CD4-positive, alpha-beta T cell treated with Interleukin-10 for 1 hour (primary cell): ENCODE results near the gene NEU4.

Source experiments
- DNase-seq: peaks from one replicate; pipeline ENCODE4 v3.0.0-alpha.2; 2020

NEU4 gene

DNA sequence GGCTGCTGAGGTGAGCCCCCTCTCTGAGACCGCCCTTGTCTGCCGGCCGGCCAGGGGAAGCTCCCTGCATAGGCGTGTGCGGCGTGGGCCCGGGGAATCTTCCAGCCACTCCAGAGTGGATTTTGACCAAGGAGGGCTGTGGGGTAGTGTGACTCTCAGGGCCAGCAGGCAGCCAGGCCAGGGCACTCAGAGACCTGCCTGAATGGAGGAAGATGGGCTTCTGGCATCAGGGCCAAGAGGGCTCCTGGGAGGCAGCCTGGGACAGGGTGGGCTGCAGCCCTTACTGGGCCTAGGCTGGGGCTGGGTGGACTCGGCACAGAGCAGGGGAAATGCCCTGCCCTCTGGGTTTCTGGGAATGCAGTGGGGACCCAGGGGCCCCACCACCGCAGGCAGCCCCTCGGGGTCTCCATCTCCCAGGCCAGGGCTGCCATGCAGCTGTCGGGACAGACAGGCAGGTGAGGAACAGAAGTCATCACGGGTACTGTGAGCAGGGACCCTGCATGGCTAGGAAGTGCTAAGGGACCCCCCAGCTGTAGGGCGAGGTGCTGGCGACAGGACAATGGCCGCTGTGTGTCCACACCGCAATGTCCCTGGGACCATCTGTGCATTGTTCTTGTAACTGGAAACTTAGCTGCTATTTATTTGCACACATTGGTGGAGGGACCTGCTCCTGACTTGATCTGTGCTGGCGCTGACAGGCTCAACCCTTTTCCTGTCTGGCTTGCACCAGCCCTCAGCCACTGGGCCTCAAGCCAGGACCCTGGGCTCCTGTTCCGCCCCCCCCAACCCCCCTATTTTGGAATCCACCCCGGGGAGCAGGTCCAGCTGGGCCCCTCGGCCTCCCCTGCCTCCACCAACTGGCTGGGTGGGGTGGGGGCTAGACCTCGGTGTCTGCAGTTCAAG lies 45.6 kb downstream of the NEU4 start:
- no peak for DNase-seq

DNA sequence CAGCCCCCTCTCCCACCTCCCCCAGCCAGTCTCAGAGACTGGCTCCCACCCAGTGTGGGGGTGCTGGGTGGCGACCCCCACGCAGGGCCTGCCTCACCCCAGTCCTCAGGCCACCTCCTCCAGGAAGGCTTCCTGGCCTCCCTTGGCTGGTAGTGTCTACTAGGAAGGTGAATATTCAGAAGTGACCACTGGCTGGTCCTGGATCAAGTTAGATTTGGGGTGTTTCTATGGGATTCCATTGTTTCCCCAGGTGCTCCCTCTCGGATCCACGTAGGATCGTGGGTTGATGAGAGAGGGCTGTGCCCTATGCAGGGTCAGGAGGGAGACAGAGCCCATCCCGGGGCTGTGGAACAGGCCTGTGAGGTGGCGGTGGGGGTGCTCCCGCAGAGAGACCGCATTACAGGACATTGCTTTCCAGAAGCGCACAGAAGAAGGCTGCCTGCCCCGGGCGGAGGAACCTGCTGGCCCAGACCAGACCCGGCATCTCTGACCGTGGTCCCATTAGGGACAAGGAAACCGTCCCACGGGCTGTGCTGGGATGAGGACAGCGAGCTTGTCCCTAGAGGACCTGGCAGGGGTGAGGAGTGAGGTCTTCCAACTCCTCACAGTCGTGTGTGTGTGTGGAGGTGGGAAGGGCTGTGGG lies 46.4 kb downstream of the NEU4 start:
- no peak for DNase-seq

DNA sequence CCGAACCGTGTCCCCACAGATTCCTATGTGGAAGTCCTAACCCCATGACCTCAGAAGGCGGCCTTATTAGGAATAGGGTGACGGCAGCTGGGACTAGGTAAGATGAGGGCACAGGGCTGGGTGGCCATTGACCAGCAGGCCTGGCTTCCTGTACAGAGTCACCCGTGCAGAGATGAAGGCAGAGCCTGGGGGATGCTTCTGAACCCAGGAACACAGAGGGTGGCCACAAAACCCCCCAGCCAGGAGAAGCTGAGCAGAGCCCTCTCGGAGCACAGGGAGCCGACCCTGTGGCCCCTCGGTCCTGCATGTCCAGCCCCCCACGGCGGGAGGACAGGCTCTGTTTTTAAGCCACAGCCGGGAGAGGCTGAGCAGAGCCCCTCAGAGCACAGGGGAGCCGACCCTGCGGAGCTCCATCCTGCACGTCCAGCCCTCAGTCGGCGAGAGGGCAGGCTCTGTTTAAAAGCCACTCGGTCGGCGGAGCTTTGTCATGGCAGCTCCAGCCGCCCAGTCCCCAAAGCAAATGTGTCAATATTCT lies 47.0 kb downstream of the NEU4 start:
- DNase-seq = no peak

DNA sequence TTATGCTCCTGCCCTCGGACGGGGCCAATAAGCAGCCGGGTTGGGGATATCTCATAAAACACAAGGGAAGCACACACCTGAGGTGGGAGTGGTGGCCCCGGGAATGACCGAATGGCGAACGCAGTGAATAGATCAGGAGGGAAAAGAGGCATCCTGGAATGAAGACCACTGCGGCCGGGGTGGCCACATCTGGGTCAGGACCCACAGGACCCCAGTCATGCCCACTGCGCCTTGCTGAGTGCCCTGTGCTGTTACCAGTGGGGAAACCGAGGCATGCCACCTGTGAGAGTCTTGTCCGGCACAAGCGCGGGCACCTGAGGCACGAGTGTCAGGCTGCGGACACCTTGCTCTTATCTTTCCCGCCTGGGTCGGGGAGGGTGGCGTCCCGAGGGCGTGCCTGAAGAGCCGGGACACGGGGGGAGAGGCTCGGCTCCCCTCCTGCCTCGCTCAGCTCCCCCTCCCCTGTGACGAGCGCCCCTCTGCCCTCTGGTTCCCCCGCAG lies 48.1 kb downstream of the NEU4 start:
- DNase-seq = no peak

DNA sequence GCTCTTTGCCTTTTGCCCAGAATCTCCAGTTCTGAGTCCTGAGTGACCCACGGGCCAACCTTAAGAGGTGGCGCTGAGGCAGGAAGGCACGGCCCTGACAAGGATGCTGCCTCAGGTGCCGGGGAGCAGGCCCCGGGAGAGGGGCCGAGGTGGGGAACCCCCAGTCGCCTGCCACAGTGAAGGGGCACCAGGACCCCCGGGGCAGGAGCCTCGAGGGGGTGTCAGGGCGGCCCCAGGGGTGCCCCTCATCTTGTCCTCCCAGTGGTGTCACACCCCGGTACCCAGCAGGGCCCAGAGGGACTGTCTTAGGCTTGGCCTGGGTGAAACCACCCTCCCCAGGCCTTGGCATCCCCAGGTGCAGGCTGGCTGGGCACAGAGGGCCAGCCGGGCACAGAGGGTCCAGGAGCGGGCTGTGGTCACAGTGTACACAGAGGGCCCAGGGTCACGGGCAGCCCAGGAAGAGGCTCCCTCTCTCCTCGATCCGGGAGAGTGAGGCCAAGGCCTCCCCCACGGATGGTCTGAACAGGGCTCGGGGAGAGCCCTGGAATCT lies 48.7 kb downstream of the NEU4 start:
- no peak for DNase-seq

DNA sequence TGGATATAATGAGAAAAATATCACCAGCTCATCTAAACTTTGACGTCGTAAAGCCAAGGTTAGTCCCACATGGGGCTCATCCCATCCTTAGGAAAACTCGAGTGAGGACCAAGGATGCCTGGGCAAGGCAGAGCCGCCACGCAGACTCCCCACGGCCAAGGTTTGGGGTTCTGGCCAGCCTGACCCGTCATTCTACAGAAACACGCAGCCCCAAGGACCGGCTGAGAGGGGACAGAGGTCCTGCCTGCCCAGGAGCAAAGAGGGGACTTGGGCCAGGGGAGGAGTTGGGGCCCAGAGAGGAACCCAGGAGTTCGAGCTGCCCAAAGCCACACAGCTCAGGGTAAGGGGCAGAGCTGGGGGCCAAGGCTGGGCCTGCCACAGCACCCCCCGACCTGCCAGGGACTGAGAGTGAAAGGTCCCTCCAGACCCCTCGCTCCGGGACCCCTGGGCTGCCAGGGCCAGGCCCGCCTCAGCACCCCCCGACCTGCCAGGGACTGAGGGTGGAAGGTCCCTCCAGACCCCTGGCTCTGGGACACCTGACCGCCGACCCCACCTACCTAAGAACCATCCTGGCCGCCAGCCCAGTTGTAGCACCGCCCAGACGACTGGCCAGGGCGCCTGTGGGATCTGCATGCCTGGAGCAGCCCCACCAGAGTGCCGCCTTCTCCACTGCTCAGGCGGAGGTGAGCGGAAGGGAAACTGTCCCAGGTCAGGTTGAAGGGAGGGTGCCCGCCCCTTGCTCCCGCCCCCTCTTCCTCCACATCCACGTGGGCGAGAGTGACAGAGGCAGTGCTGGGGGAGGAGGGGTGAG lies 49.4 kb downstream of the NEU4 start, which contains the start of gene PDCD1:
Gene PDCD1, minus strand, starts transcription at position 689 of the 811 bp plus-strand sequence. Its CDS starts 56 bp downstream, at position 633.
- peak; percentile 74 for DNase-seq

DNA sequence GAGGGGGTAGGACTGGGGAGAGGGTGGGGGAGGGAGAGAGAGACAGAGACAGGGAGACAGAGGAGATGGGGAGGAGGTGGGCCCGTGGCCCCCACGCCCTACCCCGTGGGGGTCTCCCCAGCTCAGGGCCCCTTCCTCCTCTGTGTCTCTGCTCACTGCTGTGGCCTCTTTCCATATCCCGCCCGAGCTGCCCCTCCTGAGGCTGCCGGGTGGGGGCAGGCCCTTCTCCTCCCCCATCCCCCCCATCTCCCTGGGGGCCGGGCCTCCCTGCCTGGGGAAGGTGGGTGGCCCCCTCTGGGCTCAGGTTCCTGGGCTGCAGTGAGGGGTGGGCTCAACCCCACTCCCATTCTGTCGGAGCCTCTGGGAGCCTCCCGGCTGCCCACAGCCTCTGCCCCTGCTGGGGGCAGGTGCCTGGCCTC lies 50.0 kb downstream of the NEU4 start:
- DNase-seq = no peak

DNA sequence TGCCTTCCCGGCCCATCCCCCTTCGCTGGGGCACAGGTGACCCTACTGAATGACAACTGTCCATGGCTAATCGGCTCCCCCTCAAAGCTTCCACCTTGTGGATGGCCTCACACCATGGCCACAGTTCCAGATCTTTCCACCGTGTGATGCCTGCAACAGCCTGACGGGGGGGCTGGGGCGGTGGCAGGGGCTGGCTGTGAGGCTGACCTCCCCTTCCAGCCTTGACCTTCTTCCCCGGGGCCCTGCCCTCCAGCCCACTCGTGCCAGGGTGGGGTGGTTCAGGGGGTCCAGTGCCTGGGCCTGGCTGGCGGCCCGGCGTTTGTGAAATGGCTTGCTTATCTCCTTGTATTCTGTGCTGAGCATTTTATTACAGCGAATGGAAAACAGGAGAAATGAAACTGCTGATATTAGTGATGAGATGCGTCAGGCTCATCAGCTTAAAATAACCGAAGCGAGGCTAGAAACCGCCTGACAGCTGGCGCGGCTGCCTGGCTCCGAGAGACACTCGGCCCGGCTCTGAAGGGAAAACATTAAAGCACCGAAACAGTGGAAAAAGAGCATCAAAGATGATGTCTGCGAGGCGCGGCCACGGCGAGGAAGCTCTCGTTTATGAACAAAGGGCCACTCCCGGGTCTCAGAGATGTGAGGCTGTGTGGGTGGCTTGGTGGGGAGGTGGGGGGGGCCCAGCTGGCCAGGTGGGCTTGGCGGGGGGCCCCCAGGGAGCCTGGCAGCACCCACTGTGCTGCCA lies 50.6 kb downstream of the NEU4 start:
- DNase-seq = peak; percentile 45

DNA sequence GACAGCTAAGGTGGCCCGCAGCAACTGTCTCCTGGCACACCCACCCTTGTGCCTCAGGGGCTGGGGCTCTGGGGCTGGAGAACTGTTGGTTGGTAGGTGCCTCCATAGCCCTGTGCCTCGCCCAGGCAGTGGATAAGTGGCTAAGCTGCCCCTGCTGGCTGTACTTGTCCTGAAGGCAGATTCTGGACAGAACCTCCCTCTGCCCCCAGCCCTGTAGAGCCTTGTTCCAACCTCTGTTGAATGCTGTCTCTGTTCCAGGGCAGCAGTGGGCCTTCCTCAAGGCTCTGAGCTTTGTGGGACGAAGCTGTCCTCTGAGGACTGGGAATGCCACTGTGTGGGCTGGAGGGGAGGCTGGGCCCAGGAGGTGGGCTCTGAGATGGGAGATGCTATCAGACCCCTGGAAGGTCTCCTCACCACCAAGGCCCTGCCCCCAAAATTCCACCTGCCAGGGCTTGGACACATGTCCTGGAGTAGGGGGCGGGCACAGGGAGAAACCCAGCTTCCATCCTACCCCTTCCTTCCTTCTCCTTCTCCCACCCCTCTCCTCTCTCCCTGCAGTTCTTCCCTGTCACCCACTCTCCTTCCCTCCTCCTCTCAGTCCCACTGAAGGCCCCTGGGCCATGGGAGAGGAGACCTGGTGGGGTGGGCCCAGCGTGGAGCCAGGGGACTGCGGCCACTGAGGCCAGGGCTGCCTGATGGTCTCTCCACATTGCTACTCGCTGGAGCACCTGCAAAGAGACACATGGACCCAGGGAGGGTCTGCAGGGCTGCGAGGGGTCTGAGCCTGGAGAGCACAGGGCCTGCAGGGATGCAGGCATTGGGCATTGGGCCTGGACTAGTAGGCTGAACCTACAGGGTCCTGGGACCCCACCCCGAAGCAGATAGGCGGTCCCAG lies 51.4 kb downstream of the NEU4 start:
- no peak for DNase-seq

DNA sequence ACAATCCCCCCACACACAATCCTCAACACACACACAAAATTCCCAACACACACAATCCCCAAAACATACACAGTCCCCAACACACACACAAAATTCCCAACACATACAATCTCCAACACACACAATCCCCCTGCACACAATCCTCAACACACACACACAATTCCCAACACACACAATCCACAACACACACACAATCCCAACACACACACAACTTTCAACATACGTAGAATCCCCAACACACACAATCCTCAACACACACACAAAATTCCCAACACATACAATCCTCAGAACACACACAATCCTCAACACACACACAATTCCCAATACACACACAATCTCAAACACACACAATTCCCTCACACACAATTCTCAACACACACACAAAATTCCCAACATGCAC lies 52.3 kb downstream of the NEU4 start:
- DNase-seq = no peak

DNA sequence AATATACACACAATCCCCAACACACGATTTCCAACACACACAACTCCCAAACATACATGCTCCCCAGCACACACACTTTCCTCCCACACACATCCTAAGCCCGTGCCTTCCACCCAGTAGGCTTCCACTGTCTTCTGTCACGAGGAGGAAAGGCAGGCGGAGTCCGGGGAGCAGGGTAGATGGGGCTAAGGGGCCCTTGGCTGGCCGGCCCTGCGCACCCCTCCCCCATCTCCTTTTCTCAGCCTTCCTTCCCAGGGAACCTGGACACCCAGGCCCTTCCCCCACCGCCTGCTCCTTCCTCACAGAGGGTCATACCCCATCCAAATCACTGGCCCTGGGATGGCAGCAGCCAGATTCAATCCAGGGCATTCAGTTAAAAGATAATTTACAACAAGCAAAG lies 53.1 kb downstream of the NEU4 start:
- DNase-seq = no peak

DNA sequence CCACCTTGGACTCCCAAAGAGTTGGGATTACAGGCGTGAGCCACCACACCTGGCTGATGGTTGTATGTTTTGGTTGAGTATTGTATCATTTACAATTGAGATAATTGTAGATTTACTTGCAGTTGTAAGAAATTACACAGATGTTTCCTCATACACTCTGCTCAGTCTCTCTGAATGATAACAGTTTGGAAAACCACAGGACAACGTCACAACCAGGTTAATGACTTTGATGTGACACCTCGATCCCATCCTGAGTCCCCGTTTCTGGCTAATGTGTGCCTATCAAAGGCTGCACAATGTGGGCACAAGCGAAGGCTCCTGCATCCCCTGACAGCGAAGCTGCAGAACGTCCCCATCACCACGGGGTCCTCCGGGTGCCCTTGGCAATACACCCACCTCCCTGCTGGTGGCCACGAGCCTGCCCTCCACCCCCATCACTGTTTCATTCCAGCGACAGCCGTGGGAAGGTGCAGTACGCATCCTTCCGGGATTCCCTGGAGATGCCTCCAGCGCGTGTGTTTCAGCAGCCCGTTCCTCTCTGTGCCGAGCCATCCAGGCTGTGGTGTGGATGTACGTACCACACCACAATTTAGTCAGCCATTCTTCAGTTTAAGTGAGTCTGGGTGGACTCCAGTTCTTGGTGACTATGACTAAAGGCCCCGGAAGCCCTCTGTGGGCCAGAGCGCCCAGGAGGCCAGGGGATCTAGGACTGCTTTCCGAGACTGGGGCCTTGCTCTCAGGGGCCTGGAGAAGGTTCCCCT lies 54.0 kb downstream of the NEU4 start:
- DNase-seq = no peak

DNA sequence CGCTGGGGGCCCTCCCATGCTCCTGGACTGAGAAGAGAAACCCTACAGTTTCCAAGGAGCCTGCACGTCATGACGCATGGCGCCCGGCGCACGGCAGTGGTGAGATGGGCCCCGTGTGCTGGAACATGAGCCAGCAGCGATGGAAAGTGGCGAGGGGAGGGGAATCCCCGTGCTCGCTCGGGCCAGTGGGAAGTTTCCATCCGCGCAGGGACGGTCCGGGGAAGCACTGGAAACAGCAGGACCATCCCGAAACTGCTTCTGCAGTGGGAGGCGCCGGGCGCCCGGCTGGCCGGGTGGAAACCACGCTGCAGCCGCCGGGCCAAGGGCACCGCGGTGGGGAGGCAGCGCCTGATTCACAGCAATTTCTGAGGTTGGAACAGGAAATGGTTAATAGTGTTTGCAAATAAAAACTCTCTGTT lies 54.6 kb downstream of the NEU4 start:
- peak; percentile 56 for DNase-seq

DNA sequence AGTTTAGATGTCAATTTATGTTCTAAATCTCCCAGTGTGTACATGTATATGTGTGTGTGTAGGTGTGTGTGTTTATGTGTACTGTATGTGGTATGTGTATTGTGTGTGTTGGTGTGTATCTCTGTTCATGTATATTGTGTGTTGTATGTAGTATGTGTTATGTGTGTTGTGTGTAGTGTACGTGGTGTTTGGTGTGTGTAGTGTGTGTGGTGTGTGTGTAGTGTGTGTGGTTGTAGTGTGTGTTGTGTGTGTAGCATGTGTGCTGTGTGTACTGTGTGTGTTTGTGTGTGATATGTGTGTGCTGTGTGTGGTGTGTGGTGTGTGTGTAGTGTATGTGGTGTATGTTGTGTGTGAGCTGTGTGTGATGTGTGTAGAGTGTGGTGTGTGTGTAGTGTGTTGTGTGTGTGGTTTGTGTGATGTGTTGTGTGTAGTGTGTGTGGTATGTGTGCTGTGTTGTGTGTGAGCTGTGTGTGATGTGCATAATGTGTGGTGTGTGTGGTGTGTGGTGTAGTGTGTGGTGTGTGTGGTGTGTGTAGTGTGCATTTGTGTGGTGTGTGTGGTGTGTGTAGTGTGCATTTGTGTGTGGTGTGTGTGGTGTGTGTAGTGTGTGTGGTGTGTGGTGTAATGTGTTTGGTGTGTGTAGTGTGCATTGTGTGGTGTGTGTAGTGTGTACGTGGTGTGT lies 55.3 kb downstream of the NEU4 start:
- no peak for DNase-seq

DNA sequence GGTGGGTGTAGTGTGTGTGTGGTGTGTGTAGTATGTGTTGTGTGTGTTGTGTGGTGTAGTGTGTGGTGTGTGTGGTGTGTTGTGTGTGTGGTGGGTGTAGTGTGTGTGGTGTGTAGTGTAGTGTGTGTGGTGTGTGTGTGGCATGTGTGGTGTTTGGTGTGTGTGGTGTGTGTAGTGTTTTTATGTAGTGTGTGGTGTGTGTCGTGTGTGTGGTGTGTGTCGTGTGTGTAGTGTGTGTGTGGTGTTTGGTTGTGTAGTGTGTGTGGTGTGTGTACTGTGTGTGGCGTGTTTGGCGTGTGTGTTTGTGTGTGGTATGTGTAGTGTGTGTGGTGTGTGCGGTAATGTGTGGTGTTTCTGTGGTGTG lies 55.8 kb downstream of the NEU4 start:
- no peak for DNase-seq

DNA sequence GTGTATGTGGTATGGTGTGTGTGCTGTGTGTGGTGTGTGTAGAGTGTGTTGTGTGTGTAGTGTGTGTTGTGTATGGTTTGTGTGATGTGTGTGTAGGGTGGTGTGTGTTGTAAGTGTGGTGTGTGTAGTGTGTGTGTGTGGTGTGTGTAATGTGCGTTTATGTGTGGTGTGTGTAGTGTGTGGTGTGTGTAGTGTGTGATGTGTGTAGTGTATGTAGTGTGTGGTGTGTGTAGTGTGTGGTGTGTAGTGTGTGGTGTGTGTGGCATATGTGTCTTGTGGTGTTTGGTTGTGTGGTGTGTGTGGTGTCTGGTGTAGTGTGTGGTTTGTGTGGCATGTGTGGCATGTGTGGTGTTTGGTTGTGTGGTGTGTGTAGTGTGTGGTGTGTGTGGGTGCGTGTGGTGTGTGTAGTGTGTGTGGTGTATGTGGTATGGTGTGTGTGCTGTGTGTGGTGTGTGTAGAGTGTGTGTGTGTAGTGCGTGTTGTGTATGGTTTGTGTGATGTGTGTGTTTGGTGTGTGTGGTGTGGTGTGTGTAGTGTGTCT lies 56.5 kb downstream of the NEU4 start:
- DNase-seq = peak; percentile 32

DNA sequence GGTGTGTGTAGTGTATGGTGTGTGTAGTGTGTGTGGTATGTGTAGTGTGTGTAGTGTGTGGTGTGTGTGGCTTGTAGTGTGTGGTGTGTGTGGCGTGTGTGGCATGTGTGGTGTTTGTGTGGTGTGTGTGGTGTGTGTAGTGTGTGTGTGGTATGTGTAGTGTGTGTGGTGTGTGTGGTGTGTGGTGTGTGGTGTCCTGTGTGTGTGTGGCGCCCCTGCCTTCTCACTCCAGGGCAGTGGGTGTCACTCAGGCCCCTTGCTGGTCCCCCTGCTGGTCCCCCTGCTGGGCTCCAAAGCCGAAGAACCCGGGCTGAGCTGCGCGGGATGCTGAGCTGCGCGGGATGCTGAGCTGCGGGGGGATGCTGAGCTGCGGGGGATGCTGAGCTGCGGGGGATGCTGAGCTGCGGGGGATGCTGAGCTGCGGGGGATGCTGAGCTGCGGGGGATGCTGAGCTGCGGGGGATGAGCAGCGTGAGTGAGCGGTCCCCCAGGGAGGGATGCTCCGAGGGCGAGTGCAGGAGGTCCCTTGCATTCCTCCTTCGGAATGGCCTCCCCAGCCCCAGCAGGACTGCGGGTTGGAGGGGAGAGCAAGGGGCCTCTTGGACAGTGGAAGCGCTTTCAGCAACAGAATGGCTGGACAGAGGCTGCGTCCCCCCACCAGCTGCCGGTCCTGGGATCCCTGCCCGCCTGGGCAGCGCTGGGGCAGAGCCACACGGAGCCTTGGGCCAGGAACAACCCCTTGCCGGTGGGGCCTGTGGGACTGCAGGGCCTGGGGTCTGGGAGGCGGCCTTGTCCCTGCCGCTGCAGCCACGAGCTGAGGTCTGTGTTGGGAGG lies 57.2 kb downstream of the NEU4 start:
- DNase-seq = peak; percentile 42
